HG03066 (cell line): ENCODE measurements around the gene LMTK2.

ENCODE experiments used
- ATAC-seq: cut with Tn5 transposase; IDR thresholded peaks from one replicate; pipeline ENCODE4 v1.9.1; 2021; ENCODE audit warnings: low read depth; ENCODE audit not compliant: unreplicated experiment

LMTK2 gene

GRCh38 chr7:98252425-98253054 lies 145.9 kb downstream of the LMTK2 start:
- ATAC-seq, result peak; percentile 29

- ATAC-seq, result no peak
These were observed 147.9 kb downstream of the LMTK2 start for GRCh38 chr7:98254516-98254915.

GRCh38 chr7:98254951-98255610 lies 148.4 kb downstream of the LMTK2 start:
- ATAC-seq, result no peak

DNA sequence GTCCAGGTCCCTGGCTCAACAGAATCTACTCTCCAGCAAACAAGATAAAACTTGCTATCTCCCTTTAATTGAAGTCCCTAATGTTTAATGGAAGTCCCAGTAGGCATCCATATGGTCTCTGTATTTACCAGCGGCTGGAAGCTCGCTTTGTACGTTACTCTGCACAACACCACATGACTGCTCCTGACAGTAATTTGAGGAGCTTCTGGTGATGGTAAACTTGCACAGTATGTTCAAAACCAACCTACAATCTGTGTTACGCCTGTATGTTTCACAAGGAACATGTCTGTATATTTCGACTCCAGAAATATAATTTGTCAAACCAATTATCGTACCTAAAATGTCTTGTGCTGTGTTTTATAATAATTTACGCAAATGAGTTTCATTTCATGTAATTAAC lies 149.8 kb downstream of the LMTK2 start:
- ATAC-seq, result no peak

DNA sequence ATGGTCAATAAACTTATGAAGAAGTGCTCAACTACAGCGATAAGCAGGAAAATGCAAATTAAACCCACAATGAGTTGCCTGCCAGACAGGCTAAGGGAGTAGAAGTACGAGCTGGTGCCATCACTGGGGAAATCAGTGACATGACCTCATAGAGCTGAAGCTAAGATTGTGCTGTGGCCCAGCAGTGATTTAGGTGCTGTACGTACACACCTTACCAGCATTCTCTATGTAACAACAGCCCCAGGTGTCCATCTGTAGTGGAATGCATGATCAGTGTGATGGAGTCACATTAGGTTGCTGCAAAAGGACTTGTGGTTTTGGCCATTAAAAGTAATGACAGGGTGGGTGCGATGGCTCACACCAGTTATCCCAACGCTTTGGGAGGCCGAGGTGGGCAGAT lies 151.0 kb downstream of the LMTK2 start:
- no peak for ATAC-seq
